ENCODE measurements around the gene PHLDB1.

- TF ChIP-seq POLR2AphosphoS5 (IDR thresholded peaks at IDR 0.05; ENCODE audit: insufficient read depth, low read depth, low read length), result no peak
- TF ChIP-seq EZH2 (IDR thresholded peaks at IDR 0.05; ENCODE audit: borderline replicate concordance, low read depth, low read length, severe bottlenecking), result no peak
- no peak for TF ChIP-seq POLR2A (IDR thresholded peaks at IDR 0.05; ENCODE audit: low read depth, low read length)
- no peak for TF ChIP-seq CTCF (IDR thresholded peaks at IDR 0.05; ENCODE audit: extremely low read depth in 1 of 2, insufficient read depth in 1 of 2, low read depth in 1 of 2, low read length in 2 of 2)
- TF ChIP-seq MYC (IDR thresholded peaks at IDR 0.05; ENCODE audit: low read depth, low read length), result no peak
- TF ChIP-seq MAX (IDR thresholded peaks at IDR 0.05; ENCODE audit: insufficient read depth, insufficient read length), result no peak
These were observed 1.1 kb upstream of the PHLDB1 start for GRCh38 chr11:118606157-118606843.
